GM12873 (cell line): ENCODE results near the gene E2F4.

Experiments used
- TF ChIP-seq, protein P1 (sequence below): IDR thresholded peaks from 2 replicates; pipeline ENCODE4 v1.5.1; 2012; ENCODE audit warnings: low read depth, mild to moderate bottlenecking, moderate library complexity, low read length, control low read depth; ENCODE audit not compliant: insufficient read depth; ENCODE audit errors: missing control alignments

E2F4 gene

DNA sequence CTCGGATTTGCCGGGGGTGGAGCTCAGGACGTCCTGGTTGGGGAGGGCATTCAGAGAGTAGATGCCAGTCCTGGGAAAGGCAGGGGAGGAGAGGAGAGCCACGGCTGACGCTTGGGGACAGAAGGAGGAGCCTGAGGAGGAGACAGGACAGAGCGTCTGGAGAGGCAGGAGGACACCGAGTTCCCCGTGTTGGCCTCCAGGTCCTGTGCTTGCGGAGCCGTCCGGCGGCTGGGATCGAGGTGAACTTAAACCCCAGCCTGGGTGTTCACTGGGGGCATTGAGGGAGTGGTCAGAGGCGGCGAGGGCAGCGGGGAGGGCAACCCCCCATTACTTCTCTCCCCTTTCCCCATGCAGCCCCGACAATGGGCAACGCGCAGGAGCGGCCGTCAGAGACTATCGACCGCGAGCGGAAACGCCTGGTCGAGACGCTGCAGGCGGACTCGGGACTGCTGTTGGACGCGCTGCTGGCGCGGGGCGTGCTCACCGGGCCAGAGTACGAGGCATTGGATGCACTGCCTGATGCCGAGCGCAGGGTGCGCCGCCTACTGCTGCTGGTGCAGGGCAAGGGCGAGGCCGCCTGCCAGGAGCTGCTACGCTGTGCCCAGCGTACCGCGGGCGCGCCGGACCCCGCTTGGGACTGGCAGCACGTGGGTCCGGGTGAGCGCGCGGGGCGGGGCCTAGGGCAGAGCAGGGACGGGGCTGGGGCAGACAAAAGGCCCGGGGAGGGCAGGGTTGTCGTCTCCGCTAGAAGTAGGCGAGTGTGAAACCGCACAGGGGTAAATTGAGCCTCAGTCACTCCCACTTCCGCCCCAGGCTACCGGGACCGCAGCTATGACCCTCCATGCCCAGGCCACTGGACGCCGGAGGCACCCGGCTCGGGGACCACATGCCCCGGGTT, 17.9 kb upstream of the E2F4 start:
- TF ChIP-seq, protein P1, sequence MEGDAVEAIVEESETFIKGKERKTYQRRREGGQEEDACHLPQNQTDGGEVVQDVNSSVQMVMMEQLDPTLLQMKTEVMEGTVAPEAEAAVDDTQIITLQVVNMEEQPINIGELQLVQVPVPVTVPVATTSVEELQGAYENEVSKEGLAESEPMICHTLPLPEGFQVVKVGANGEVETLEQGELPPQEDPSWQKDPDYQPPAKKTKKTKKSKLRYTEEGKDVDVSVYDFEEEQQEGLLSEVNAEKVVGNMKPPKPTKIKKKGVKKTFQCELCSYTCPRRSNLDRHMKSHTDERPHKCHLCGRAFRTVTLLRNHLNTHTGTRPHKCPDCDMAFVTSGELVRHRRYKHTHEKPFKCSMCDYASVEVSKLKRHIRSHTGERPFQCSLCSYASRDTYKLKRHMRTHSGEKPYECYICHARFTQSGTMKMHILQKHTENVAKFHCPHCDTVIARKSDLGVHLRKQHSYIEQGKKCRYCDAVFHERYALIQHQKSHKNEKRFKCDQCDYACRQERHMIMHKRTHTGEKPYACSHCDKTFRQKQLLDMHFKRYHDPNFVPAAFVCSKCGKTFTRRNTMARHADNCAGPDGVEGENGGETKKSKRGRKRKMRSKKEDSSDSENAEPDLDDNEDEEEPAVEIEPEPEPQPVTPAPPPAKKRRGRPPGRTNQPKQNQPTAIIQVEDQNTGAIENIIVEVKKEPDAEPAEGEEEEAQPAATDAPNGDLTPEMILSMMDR = peak; percentile 29

- TF ChIP-seq, protein P1 = no peak
These were observed 17.2 kb upstream of the E2F4 start for GRCh38 chr16:67174706-67175231.

DNA sequence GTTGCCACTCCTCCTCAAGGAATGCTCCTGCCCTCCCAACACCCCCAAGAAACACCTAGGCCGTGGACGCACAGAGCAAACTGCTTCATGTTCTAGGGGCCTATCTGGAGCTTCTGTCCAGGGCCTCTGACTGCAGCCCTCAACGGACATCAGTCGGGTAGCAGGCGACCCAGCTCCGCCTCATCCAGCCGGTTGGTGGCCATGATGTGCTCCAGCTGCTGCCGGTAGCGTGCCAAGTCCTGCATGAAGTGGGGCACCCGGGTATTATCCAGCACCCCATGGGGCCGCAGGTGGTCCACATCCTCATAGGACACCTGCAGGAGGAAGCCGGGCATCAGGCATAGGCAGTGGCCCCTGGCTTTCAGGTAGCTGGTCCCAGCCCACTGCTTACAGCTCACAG, 15.3 kb upstream of the E2F4 start:
- TF ChIP-seq, protein P1 = no peak

- TF ChIP-seq, protein P1 = no peak
These were observed 13.9 kb upstream of the E2F4 start for GRCh38 chr16:67177743-67178699.

- TF ChIP-seq, protein P1 = peak; percentile 33
These were observed 12.4 kb upstream of the E2F4 start for GRCh38 chr16:67179421-67180080.

- TF ChIP-seq, protein P1 = no peak
These were observed 11.8 kb upstream of the E2F4 start for GRCh38 chr16:67180166-67180565.
